Stimulated activated CD8-positive, alpha-beta memory T cell treated with anti-CD3 and anti-CD28 coated beads, Interleukin-12 subunit alpha, Interleukin-12 subunit beta, amount 100 ng/mL, for 24 hours (primary cell): Measurements from ENCODE around the gene CAMTA1.
"Not testable (repeated sequence)": the region's sequence is repeated elsewhere in the genome, so short reads cannot be mapped to it uniquely, and the experiment has no call there.

Experiments used
- DNase-seq: peaks from one replicate; pipeline ENCODE4 v3.0.0-alpha.2; 2020; ENCODE audit errors: extremely low read depth

Gene CAMTA1

GRCh38 chr1:6845786-6846185, 60.5 kb downstream of the CAMTA1 start:
- DNase-seq: not testable (repeated sequence)

- DNase-seq: no peak
Observed at GRCh38 chr1:6848816-6849215, 63.6 kb downstream of the CAMTA1 start.

- DNase-seq: no peak
Observed at GRCh38 chr1:6850537-6850936, 65.3 kb downstream of the CAMTA1 start.

DNA sequence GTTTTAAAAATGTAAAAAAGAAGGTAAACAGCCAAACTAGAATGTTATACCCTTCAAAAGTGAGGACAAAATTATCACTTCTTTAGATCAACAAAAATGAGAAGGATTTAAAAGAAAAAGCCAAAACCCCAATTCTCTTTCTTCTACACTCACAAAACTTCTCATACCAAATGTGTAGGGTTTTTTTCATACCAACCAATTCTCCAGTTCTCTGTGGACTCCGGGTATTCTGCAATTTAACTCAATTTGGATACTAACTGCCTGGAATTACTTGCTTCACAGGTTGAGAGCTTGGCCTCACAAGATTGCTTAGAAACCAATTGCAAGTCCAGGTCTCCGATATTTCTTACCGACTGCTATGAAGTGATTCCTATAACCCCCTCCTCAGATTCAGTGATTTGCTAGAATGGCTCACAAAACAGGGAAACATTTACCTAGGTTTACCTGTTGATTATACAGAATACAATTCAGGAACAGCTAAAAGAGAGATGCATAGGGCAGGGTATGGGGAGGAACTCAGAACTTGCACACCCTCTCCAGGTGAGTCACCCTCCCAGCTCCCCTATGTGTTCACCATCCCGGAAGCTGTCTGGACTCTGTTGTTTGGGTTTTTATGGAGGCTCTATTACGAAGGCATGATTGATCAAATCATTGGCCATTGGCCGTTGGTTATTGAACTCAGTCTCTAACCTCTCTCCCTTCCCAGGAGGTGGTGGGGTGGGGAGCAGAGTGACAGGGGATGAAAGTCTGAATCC, 67.1 kb downstream of the CAMTA1 start:
- DNase-seq: no peak

- no peak for DNase-seq
Observed at GRCh38 chr1:6854166-6854565, 68.9 kb downstream of the CAMTA1 start.

DNA sequence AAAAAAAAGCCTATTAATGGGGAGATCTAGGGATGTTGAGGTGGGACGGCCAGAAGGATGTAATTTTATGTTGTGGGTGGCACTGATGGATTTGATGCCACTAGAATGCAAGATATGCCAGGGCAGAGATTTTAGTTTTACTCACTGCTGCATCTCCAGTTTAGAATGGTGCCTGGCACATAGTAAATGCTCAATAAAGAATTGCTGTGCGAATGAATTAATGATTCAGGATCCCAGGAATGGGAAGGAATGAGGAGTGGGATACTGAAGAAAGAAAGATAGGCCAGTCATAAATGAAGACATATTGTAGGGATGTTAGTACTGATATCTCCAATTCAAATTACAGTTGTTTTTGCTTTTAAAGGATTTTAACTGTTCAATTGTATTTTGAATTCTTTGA, 72.6 kb downstream of the CAMTA1 start:
- no peak for DNase-seq

GRCh38 chr1:6858596-6858995, 73.3 kb downstream of the CAMTA1 start:
- DNase-seq: no peak

GRCh38 chr1:6859415-6860343, 74.4 kb downstream of the CAMTA1 start:
- DNase-seq: no peak

DNA sequence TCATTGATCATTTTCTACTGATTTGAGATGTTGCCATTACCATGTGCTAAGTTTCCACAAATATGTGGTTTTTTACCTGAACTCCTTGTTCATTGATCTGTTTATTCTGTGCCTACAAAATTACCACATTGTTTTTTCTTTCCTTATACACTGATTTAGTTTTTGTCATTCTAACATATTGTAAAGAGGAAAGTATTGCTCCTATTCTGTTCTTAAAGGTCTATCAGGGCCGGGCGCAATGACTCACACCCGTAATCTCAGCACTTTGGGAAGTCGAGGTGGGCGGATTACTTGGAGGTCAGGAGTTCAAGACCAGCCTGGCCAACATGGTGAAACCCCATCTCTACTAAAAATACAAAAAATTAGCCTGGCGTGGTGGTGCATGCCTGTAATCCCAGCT, 75.1 kb downstream of the CAMTA1 start:
- no peak for DNase-seq

DNA sequence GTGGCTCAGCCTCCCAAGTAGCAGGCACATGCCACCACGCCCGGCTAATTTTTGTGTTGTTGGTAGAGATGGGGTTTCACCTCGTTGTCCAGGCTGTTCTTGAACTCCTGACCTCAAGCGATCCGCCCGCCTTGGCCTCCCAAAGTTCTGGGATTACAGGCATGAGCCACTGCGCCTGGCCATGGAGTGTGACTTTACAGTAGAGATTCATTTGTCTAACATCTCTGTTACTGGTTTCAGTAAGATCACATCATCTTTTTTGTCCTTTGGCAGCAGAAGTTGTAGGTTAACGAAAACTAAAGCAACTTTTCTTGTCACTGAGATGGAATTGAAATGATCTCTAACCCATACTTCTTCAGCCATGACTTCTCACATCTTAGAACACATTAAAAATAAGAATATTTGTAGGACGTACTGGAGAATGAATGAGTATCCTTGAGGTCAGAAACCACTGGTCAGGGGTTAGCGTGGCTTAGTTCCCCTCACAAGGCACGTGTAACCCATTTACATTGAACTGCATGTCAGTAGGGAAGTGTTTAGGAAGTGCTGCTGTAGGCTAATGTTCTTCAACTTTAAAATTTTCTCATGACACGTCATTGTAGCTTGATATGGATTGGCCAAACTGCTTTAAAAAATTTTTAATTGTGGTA, 75.9 kb downstream of the CAMTA1 start:
- no peak for DNase-seq

GRCh38 chr1:6862906-6863305, 77.7 kb downstream of the CAMTA1 start:
- no peak for DNase-seq

- no peak for DNase-seq
Observed at GRCh38 chr1:6864166-6864565, 78.9 kb downstream of the CAMTA1 start.

DNA sequence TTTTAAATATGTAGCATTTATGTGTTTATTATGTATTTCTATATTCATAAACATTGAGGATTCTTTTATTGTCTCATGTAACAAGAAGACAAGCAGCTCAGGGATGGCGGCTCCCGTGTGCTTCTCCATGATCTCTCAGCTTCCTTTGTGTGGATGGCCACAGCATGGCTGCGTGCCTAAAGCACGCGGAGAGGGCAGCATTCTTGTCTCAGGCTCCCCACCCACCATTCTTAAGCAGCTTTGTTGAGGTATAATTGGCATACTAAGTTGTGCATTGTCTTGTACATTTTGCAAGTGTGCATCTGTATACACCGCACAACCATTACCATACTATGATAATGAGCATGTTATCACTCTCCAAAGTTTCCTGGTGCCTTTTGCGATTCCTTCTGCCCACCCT, 81.6 kb downstream of the CAMTA1 start:
- DNase-seq: no peak

DNA sequence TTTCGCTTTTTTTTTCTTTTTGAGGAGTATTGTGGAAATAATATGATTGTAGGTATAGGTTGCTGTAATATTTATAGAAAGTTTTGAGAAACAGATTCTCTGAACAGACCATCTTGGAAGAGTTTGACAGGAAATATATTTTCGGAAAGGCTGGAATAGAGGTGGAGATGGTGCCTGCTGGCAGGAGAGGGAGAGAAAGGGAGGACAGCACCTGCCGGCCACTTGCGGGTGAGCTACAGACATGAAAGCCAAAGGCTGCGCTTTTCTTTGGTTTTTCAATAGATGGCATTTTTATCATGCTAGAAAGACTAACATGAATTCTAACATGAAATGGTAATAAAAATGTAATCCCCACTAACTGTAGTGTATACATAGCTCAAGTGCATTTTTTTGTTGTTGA, 82.1 kb downstream of the CAMTA1 start:
- DNase-seq: no peak

DNA sequence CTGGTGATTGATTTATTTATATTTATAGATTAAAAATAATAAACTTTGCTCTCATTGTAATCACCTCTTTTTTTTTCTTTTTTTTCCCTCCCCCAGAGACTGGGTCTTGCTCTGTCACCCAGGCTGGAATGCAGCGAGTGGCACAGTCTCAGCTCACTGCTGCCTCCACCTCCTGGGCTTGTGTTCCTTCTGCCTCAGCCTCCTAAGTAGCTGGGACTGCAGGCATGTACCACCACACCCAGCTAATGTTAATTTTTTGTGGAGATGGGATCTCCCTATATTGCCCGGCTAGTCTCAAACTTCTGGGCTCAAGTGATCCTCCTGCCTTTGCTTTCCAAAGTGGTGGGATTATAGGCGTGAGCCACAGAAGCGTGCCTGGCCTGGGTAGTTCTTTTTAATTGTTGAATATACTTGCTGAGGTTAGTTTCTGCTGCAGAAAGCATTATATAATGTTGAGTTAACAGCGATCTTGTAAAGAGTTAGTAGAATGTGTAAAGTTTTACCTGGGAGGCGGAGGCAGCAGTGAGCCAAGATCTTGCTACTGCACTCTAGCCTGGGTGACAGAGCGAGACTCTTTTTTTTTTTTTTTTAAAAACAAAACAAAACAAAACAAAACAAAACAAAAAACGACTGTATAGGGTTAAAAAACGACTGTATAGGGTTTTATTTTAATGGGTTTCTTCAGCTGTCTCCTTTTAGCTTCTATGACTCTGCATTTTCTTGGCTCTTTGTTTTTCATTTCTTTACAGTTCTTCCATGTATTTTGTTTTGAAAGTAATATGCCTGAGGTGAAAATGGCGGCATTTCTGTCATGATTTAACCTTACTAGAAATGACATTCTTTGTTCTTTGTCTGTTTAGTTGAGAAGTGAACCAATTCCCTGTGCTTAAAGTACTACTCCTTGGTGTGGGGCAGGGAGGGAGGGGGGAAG, 82.7 kb downstream of the CAMTA1 start:
- DNase-seq: no peak

GRCh38 chr1:6868660-6869380, 83.6 kb downstream of the CAMTA1 start:
- DNase-seq: no peak

GRCh38 chr1:6869545-6869944, 84.3 kb downstream of the CAMTA1 start:
- DNase-seq: no peak

- DNase-seq: no peak
Observed at GRCh38 chr1:6870086-6870485, 84.8 kb downstream of the CAMTA1 start.

DNA sequence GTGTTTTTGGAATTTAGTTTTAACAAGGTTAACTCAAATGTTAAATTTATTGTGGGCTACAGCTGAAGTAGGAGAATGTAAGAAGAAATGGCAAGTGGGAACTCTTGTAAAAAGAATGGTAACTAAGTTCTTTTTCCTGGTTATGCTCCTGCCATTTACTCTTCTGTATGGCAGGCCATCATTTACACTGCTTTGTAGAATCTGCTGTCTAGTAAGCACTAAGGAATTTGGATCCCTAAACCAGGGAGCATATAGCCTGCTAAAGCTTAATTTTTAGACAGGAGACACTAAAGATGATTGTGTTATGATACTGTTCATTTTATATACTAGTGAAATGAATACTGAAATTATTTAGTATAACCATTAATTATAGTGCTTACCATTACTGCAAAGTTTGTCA, 85.3 kb downstream of the CAMTA1 start:
- DNase-seq: no peak

DNA sequence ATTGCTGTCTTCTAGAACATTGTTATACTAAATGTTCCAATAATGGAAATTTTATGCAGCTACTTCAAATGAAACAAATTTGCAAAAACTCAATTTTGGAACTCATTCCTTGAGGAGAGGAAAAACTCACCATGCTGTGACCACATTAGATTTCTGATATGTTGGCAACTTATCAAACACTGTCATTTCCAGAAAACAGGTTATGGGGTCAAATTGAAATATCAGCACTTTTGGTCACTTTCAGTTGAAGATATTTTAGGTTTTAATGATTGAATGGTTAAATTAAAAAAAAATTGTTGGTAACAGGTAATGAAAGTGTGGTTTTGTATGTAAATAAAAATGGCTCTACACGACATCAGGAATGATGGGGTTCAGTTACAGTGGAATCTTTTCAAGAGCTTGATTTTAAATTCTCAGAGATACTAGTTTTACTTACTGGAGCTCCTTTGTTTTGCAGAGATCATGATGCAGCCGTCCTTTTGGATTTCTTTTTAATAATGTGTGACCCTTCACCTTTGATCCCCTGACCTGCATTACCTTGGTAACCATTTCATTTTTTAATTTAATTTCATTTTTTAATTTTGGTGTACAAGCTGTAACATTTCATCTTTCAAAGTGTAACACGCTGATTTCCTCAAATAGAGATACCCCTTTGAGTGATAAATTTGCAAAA, 86.2 kb downstream of the CAMTA1 start:
- DNase-seq: no peak
